KOPT-K1 (cell line): ENCODE data around the gene EFNA1.
"Not testable (repeated sequence)": the region's sequence is repeated elsewhere in the genome, so short reads cannot be mapped to it uniquely, and the experiment has no call there.

Source experiments
- H3K27ac ChIP-seq: fragments of 200-600 bp; sonication (generic); 2 replicates; pipeline ENCODE4 v1.5.1; 2016; ENCODE audit warnings: antibody characterized with exemption, mild to moderate bottlenecking, low read depth, low read length; ENCODE audit not compliant: poor library complexity, severe bottlenecking
- H3K36me3 ChIP-seq: fragments of 200-600 bp; sonication (generic); 2 replicates; pipeline ENCODE4 v1.5.1; 2017; ENCODE audit warnings: antibody characterized with exemption, mild to moderate bottlenecking, low read length, moderate library complexity; ENCODE audit not compliant: insufficient read depth
- H3K9me3 ChIP-seq: fragments of 200-600 bp; sonication (generic); 2 replicates; pipeline ENCODE4 v1.5.1; 2017; ENCODE audit warnings: antibody characterized with exemption, low read length, mild to moderate bottlenecking; ENCODE audit not compliant: insufficient read depth, poor library complexity, severe bottlenecking

The EFNA1 gene

DNA sequence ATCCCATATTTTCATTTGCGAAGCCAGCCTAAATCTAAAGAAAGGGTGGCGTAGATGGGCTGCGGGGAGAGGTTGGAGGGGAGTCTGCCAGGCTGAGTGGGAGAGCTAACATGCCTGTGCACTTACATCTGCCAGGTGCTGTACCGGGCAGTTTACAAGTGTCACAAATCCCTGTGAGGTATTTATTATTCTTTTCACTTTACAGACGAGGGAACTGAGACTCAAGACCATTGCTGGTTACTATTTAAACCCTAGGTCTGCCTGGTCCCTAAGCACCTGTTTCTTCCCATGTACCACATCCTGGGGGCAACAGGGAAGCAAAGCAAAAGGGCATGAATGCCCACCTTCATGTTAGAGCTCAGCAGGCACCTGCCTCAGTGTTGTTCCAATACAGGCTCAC is 19.4 kb upstream of the EFNA1 start:
- Histone ChIP-seq H3K9me3 (no peaks in the 10 kb centered on the region), H3K27ac (no peak overlapping the region), H3K36me3 (no peaks in the 10 kb centered on the region)

DNA sequence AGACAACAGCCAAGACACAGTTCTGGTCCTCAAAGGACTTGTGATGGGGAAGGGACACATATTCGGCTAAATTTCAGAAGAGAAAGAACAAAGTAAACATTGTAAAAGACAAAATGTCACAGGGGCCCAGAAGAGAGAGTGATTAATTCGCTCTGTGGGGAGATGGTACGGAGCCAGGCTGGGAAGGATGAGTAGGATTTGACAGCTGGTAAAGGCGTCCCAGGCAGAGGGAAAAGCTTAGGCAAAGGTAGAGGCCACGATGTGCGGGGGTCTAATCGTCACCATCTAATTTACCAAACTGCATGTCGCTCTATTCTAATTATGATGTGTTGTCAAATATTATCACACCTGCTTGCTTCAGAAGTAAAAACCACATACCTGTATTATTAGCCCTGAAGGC is 17.3 kb upstream of the EFNA1 start:
- no peaks in the 10 kb centered on the region for H3K36me3 ChIP-seq
- no peak overlapping the region for H3K27ac ChIP-seq
- H3K9me3 ChIP-seq: no peaks in the 10 kb centered on the region

DNA sequence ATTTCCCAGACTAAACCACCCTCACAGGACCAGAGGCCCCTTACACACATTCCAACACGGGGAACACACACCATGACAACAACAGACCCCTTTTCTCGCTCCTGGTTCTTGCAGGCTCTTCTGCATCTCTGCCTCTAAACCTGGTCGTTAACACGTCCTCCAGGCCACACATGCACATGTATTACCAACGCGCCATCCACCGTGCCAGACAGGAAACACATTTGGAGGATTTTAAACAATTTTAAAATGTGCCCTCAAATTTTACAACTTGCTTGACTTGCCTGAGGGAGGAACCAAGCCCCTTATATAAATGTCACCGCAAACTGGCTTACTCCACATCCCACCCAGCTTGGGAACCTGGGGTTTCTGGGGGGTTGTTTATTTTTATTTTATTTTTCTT is 16.9 kb upstream of the EFNA1 start:
- Histone ChIP-seq H3K36me3 (no peaks in the 10 kb centered on the region), H3K27ac (no peak overlapping the region), H3K9me3 (no peaks in the 10 kb centered on the region)

DNA sequence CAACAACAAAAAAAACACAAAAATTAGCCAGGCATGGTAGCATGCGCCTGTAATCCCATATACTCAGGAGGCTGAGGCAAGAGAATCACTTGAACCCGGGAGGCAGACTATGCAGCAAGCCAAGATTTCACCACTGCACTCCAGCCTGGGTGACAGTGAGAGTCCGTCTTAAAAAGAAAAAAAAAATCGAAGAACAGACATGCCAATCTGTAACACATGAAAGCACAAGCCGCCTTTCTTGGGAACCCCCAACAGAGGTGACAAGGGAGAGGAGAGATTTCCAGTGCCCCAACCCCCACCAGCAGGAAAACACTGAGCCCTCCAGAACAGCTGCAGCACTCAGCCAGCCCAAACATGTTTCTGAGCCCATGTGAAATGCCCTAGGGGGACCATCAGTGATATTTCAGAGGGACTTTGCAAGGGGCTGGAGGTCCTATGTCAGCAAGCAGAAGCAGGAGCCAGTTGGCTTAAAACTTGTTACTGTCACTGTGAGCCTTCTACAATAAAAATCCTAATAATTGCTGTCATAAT is 14.2 kb upstream of the EFNA1 start:
- Histone ChIP-seq H3K9me3 (no peaks in the 10 kb centered on the region), H3K36me3 (no peaks in the 10 kb centered on the region), H3K27ac (no peak overlapping the region)

DNA sequence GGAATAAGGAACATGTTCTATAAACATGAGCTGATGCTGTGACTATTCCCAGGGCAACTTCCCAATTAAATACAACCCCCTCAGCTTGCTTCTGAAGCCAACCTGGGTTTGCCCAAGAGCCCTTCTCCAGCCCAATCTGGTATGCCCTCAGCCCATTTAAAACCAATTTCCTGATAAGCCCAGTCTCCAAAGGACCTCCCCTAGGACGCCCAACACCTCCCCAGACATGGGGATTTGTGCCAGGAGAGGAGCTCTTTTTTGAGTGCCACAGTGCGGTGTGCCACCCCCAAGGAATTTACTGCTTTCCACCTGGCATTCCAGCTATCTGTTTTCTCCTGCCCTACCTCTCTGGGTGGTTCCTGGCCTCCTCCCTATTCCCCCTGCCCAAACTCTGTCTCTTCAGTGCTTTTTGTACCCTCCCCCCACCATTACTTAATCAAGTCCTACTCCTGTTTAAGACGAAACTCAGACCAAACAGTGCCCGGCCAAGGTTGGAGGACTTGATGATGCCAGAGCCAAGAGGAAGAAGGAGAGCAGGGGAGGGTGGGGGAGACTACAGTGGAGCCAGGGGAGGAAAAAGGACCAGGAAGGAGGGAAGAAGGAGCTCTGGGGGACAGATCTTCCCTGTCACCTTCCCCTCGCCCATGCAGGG is 11.4 kb upstream of the EFNA1 start:
- Histone ChIP-seq H3K36me3 (no peaks in the 10 kb centered on the region), H3K9me3 (no peaks in the 10 kb centered on the region), H3K27ac (no peak overlapping the region)

DNA sequence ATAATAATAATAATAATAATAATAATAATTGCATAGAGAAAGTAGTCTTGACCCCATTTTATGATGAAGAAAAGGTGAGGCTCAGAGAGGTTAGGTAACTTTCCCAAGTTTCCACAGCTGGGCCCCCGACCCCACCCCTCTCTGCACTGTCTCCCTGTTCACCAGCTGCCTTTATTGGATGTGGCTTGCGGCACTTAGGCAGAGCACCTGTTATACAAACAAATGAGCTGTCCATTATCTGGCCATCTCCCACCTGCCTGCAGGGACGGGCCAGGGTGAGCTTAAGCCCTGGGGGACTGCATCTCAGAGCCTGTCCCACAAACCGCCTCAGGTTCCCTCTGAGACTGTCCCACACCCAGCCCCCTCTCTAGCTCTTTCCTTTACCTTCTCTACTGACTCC is 10.1 kb upstream of the EFNA1 start:
- no peaks in the 10 kb centered on the region for H3K9me3 ChIP-seq
- H3K27ac ChIP-seq: no peak overlapping the region
- H3K36me3 ChIP-seq: no peaks in the 10 kb centered on the region

DNA sequence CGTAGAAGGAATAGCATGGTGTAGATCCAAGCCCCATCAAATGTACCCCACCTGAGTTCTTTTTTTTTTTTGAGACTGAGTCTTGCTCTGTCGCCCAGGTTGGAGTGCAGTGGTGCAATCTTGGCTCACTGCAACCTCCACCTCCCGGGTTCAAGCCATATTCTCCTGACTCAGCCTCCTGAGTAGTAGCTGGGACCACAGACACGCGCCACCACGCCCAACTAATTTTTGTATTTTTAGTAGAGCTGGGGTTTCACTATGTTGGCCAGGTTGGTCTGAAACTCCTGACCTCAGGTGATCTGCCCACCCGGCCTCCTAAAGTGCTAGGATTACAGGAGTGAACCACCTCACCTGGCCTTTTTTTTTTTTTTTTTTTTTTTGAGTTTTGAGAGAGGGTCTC is 9.6 kb upstream of the EFNA1 start:
- H3K27ac ChIP-seq, H3K36me3 ChIP-seq, H3K9me3 ChIP-seq: not testable (repeated sequence)

DNA sequence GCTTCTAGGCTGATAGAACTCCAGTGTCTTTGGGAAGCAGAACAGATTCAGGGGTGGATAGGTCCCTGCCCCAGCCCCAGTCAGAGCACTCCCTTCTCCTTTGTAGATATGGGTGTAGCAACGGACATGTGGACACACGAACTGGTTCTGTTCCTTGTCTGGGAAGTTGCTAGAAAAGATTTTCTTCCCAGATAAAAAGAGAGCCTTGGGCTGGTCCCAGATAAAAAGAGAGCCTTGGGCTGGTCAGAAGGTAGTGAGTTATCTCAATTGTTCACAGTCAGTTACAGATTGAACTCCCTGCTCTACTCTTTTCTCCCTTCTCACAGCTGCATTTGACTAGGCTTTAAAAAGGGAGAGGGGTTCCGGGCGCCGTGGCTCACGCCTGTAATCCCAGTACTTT is 7.4 kb upstream of the EFNA1 start:
- H3K36me3 ChIP-seq: no peaks in the 10 kb centered on the region
- H3K9me3 ChIP-seq: no peaks in the 10 kb centered on the region
- no peak overlapping the region for H3K27ac ChIP-seq

DNA sequence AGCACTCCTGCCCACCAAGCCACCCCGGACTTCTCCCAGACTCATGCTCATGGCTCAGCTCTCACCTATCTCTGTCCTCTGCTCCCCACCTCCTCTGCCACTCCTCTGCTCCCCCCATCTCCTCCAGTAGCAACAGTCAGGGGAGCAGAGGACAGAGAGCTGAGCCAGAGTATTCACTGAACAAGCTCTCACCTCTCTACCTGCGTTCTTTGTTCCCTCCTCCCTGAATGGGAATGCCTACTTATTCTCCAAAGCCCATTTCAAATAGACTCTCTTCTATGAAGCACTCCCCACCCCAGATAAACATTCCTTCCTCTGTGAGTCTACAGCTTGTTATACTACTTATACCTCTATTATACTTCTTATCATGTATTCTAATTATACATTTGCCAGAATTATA is 6.4 kb upstream of the EFNA1 start:
- Histone ChIP-seq H3K27ac (no peak overlapping the region), H3K9me3 (no peaks in the 10 kb centered on the region), H3K36me3 (no peaks in the 10 kb centered on the region)

DNA sequence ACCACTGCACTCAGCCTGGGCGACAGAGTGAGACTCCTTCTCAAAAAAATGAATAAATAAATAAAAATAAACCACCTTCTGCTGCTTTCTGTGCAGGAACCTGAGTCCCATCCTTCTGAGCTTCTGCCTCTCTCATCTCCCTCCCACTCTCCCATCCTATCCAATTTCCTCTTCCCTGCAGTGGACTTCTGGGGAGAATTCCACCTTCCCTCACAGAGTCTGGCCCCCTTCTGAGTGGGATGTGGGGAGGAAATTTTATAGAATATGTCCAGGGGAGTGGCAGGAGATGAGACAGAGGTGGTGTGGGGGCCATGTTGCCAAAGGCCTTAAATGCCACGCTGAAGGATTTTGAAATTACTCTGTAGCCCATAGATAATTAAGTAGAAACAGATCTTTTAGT is 5.4 kb upstream of the EFNA1 start:
- H3K27ac ChIP-seq: no peak overlapping the region
- H3K9me3 ChIP-seq: no peaks in the 10 kb centered on the region
- no peaks in the 10 kb centered on the region for H3K36me3 ChIP-seq

DNA sequence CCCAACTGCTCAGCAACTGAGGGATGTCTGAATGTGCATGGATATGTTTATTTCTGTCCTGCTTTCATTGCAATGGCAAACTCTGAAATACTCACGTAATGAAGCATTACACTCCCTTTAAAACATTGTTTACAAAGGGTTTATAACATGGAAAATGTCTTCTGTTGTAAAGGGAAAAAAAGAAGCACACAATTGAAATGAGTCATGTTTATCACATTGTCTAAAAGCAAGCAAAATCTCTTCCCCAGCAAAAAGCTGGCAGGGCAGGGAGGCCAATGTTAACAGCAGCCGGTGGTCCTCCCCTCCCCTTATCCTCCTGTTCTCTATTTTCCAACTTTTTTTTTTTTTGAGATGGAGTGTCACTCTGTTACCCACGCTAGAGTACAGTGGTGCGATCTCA is 3.9 kb upstream of the EFNA1 start:
- no peak overlapping the region for H3K27ac ChIP-seq
- no peaks in the 10 kb centered on the region for H3K9me3 ChIP-seq
- no peaks in the 10 kb centered on the region for H3K36me3 ChIP-seq

DNA sequence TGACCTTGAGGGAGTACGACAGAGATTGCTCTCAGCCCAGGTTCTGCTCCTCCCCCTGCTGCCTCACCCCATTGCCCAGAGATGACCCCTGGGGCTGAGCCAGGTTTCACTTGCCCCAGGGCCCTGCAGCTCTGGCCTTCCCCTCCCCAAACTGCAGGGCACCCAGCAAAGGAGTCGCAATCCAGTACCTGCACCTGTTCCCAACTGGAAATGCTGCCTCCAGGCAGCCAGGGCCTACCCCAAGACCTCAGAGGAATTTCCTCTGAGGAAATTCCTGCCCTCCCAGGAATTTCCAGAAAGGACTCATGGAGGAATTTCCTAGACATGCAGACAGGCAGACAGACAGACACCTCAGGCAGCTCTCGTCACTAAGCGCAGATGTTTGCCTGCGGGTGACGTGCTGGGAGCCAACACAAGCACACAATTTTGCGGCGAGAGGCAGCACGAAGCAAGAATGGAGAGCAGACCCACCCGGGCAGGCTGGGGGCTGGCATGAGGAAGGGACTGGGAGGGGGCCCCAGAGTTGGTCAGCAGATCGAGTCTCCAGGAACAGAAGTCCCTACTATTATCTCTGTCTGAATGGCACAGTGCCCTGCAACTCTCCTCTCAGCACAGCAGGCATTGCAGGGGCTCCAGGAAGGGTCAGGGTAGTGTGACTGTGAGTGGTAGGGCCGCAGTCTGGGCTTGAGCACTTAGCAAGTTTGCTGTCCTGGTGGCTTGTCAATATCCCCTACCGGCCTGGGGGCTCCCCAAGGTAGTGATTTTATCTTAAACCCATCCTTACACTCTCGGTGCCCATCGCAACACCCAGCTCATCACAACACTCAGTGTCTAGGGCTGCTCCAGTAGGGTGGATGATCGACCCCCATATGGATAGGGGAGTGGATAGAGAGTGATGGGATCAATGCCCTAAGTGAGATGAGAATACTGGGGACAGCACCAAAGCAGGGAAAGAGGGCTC is 2.9 kb upstream of the EFNA1 start:
- Histone ChIP-seq H3K36me3 (no peaks in the 10 kb centered on the region), H3K9me3 (no peaks in the 10 kb centered on the region), H3K27ac (no peak overlapping the region)

DNA sequence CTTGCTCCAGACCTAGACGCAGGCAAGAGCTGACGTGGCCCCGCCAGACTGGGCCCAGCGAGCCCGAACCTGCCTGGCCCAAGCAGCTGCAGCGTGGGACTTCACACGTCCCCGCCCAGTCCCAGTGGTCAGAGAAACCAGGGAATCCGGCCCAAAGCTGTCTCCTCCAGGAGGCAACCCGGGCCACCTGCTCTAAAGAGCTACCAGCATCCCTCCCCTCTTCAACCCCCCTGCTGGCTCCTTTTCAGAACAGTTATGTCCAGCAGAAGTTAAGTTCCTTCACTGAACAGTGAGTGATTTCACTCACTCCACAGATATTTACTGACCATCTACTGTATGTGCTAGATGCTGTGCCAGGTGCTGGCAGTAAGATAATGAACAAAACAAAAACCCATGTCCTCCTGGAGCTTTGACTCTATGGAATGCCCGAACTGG is 2.1 kb upstream of the EFNA1 start:
- Histone ChIP-seq H3K36me3 (no peaks in the 10 kb centered on the region), H3K27ac (no peak overlapping the region), H3K9me3 (no peaks in the 10 kb centered on the region)

DNA sequence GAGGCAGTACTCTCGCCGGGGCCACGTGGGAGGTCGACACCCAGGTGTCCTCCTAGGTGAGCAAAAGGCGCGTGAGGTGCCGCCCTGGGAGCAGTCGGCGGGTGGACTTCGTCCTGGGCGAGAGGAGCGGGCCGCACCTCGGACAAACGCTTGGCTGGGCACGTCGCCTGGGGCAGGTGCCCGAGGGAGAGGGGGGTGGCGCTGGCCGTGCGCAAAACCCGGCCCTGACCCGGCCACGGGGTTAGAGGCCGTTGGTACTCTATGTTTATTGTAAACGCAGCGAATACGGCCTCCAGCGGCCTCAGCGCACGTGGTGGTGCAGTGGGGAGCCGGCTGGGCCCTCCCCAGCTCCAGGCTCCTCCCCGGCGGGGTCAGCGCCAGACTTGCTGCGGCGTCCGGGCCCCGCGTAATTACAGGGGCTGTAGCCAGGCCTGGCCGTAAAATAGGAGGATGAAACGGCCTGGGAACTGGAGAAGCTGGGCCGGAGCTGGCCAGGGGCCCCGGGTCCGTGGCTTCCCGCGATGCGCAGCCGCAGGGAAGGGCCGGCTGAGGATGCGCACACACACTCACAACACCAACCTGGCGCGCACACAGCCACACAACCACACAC is 1.6 kb upstream of the EFNA1 start:
- Histone ChIP-seq H3K36me3 (no peaks in the 10 kb centered on the region), H3K9me3 (no peaks in the 10 kb centered on the region), H3K27ac (no peak overlapping the region)

DNA sequence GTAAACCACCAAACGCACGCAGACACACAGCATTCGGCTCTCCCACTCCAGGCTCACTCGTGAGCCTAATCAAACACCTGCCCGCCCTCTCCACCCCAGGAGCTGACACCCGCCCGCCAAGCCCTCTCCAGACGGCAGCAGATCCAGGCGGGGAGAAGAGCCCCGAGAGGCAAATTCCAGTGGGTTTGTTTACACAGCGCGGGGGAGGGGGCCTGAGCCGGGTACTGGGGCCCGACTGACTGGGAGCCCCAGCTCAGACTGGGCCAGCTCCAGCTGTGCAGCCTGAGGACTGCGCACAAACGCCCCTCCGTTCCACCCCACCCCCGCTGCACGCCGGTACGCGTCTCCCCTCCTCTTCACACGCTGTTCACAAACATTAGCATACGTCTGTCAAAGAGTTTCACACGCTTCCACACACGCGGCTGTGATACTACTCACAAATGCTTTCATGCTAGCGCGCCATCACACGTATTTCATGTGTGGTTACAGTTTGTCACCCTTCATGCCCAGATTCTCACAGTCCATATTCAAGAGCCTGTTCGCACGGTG is 1.0 kb upstream of the EFNA1 start:
- H3K27ac ChIP-seq: no peak overlapping the region

More for the DNA sequence above, 1.0 kb upstream of the EFNA1 start:
- Histone ChIP-seq H3K9me3 (no peaks in the 10 kb centered on the region), H3K36me3 (no peaks in the 10 kb centered on the region)
